ENCODE measurements around the gene ANKS1B.
A peak's percentile ranks its signal among the peaks of the same experiment; 100 is the strongest.
"Not testable (repeated sequence)": the region's sequence is repeated elsewhere in the genome, so short reads cannot be mapped to it uniquely, and the experiment has no call there.

The ANKS1B gene

GRCh38 chr12:99984271-99985128 is at the start of gene ANKS1B:
ANKS1B (minus strand) TSS chr12:99984936; CDS start chr12:99984237, 699 bp downstream.
- DNase-seq (ENCODE audit: extremely low read depth, low read depth) = no peak
- TF ChIP-seq CTCF (IDR thresholded peaks at IDR 0.05; ENCODE audit: low read depth, low read length) = no peak

GRCh38 chr12:100031836-100032235 is 47.1 kb upstream of the ANKS1B start:
- TF ChIP-seq CTCF (IDR thresholded peaks at IDR 0.05; ENCODE audit: low read depth, low read length) = no peak
- peak; percentile 37 for DNase-seq (ENCODE audit: extremely low read depth, low read depth)

- TF ChIP-seq CTCF (IDR thresholded peaks at IDR 0.05; ENCODE audit: low read depth, low read length) = no peak
- no peak for DNase-seq (ENCODE audit: extremely low read depth, low read depth)
Observed at GRCh38 chr12:100027671-100028070, 42.9 kb upstream of the ANKS1B start.

GRCh38 chr12:100026241-100026640 is 41.5 kb upstream of the ANKS1B start:
- no peak for TF ChIP-seq CTCF (IDR thresholded peaks at IDR 0.05; ENCODE audit: low read depth, low read length)
- DNase-seq (ENCODE audit: extremely low read depth, low read depth) = no peak

- no peak for TF ChIP-seq CTCF (IDR thresholded peaks at IDR 0.05; ENCODE audit: low read depth, low read length)
- no peak for DNase-seq (ENCODE audit: extremely low read depth, low read depth)
Observed at GRCh38 chr12:100024974-100025555, 40.3 kb upstream of the ANKS1B start.

- TF ChIP-seq CTCF (IDR thresholded peaks at IDR 0.05; ENCODE audit: low read depth, low read length) = no peak
- DNase-seq (ENCODE audit: extremely low read depth, low read depth) = no peak
Observed at GRCh38 chr12:100020370-100020769, 35.6 kb upstream of the ANKS1B start.

GRCh38 chr12:100017056-100017455 is 32.3 kb upstream of the ANKS1B start:
- DNase-seq (ENCODE audit: extremely low read depth, low read depth) = no peak
- TF ChIP-seq CTCF (IDR thresholded peaks at IDR 0.05; ENCODE audit: low read depth, low read length) = no peak

- not testable (repeated sequence) for DNase-seq (ENCODE audit: extremely low read depth, low read depth)
Observed at GRCh38 chr12:100016304-100016703, 31.6 kb upstream of the ANKS1B start.

GRCh38 chr12:100005846-100006245 is 21.1 kb upstream of the ANKS1B start:
- not testable (repeated sequence) for DNase-seq (ENCODE audit: extremely low read depth, low read depth)

Measured in AG09319 (cell line).